ELR (cell line): ENCODE data around the gene ZNF229.
"Not testable (repeated sequence)": the region's sequence is repeated elsewhere in the genome, so short reads cannot be mapped to it uniquely, and the experiment has no call there.

ENCODE experiments used
- DNase-seq: peaks from one replicate; pipeline ENCODE4 v3.0.0-alpha.2; 2015; ENCODE audit warnings: low read depth

The ZNF229 gene

GRCh38 chr19:44447916-44448674, at the start of gene ZNF229:
ZNF229 (minus strand) TSS chr19:44448472; CDS start chr19:44442847, 5,625 bp downstream.
- DNase-seq: peak; percentile 93

GRCh38 chr19:44496711-44497110, 48.4 kb upstream of the ZNF229 start:
- DNase-seq: no peak

GRCh38 chr19:44476559-44477408, 28.5 kb upstream of the ZNF229 start:
- DNase-seq: peak; percentile 47

- not testable (repeated sequence) for DNase-seq
Observed at GRCh38 chr19:44468730-44469129, 20.5 kb upstream of the ZNF229 start.

GRCh38 chr19:44462600-44463286, 14.5 kb upstream of the ZNF229 start:
- not testable (repeated sequence) for DNase-seq

DNA sequence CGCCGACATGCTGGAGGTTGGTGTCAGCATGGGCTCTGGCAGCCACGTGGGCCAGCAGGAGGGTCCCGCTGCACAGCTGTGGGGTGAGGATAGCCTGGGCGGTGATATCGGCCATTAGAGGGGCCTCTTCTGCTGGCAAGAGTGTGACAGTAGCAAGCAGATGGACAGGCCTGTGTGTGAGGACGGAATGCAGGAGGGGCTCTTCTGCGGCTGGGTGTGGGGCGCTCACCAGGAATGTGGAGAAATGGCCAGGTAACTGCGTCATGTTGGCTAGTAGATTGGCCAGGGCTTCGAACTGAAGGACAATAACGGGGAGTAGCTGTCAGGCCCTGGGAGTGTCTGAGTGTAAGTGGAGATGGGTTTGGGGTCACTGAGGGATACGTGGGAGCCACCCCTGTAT, 7.7 kb upstream of the ZNF229 start:
- DNase-seq: not testable (repeated sequence)

GRCh38 chr19:44455100-44455499, 6.8 kb upstream of the ZNF229 start:
- DNase-seq: no peak

DNA sequence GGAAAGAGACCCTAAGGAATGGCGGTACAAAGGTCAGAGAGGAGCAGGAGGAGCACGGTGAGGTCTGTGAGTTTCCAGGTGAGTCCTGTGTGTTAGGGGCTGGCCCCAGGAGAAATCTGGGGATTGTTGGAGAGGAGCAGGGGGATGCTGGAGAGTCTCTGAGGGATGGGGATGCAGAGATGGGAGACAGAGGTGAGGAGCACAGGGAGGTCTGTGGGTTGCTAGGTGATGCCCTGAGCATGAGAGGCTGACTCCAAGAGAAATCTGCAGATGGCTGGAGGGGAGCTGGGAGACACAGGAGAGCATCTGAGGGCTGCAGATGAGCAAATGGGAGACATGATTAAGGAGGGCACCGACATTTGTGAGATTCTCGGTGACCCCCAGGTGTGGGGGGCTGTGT, 4.1 kb upstream of the ZNF229 start:
- DNase-seq: no peak

- DNase-seq: no peak
Observed at GRCh38 chr19:44451687-44452086, 3.4 kb upstream of the ZNF229 start.

DNA sequence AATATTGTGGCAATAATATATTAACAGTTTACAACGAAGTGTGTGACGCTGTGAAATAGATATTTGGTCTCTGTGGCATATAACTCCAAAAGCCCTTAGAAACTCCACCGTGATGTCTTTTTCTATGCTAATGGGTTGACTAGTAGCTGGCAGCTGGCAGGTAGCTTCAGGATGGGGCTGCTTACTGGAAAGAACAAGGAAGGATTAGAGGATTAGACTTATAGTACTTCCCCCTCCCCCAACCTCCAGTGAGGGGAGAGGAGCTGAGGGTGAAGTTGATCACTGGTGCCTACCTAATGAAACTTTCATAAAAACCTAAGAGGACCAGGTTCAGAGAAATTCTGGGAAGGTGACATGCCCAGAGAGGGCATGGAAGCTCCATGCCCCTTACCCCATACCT, 9.8 kb downstream of the ZNF229 start:
- no peak for DNase-seq

DNA sequence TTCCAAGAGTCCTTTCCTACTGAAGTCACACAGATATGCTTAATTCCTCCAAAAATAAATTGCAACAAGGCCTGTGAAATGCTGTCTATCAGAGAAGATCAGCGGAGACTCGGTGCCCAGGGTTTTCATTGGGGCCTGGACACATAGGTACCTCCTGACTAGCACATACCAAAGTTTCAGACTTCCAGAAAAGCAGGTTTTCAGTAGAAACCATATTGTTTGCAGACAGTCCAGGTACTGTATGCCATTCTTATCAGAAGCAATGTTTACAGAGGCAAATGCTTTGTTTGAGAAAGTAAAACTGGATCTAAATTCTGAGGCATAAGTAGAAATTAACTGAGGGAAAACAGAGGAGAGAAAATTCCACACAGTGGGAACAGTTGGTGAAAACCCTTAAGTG, 12.8 kb downstream of the ZNF229 start:
- DNase-seq: no peak

DNA sequence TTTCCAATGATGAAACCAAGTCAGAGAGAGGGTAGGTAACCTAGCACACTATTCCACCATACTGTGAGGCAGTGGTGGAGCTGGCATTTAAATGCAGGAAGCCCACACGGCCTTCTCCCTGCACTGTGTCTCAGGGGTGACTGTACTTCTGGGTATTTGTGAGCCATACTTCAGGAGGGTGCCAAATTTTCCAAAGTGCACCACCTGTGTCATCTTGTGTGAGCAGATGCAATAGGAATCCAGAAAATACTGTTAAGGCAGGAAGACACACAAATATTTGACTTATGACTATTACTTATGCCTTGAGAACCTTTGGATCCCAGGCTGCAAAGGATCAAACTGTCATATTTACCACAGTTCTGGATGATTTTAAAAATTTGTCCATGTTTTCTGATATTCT, 17.3 kb downstream of the ZNF229 start:
- peak; percentile 62 for DNase-seq

DNA sequence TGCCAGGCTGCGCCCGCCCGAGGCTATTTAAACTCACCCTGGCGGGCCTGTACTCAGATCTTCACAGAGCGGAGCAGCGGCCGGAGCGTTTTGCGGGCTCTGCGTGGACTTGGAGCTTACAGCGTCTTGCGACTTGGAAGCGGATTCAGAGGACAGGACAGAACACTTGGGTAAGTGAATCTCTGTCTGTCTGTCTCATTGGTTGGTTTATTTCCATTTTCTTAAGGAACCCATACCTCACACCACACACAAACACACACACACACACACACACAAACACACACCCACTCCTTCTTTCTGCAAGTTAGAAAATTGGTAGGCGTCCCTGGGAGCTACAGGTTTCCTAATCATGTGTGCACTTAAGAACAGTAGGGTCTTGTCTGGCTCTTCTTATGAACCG, 32.7 kb downstream of the ZNF229 start:
- DNase-seq: not testable (repeated sequence)

GRCh38 chr19:44401139-44402115, 46.8 kb downstream of the ZNF229 start, which contains the start of gene ZNF285:
ZNF285 (minus strand) TSS chr19:44401608; CDS start chr19:44397213, 4,395 bp downstream.
- DNase-seq: peak; percentile 97

GRCh38 chr19:44389268-44389667, 59.0 kb downstream of the ZNF229 start:
- peak; percentile 29 for DNase-seq
